BJ (cell line): ENCODE measurements around the gene FGF14. TPM values are rescaled to one million over a fixed set of nuclear protein-coding genes. Genes with fewer than 3 reads are reported as not detected.

Experiments
- CTCF ChIA-PET: fragments of 350-600 bp; formaldehyde crosslinking; extraction: SDS; loops from one replicate; lab custom pipeline; 2021; ENCODE audit warnings: antibody characterized with exemption, inconsistent platforms; lab: Yijun Ruan, JAX
- POLR2A ChIA-PET: fragments of 300-600 bp; sonication (Branson Sonifier 250); formaldehyde crosslinking; extraction: SDS; loops from one replicate; lab custom pipeline; 2021; ENCODE audit warnings: antibody characterized with exemption; lab: Charles Lee
- DNase-seq: peaks from one replicate; pipeline ENCODE4 v3.0.0-alpha.2; 2011; ENCODE audit warnings: low read depth
- H3K27me3 ChIP-seq: 2 replicates; pipeline ENCODE4 v1.6.0; 2011; ENCODE audit warnings: low read length; ENCODE audit not compliant: control insufficient read depth, insufficient read depth
- H3K36me3 ChIP-seq: 2 replicates; pipeline ENCODE4 v1.5.1; 2011; ENCODE audit warnings: low read length; ENCODE audit not compliant: control insufficient read depth, insufficient read depth
- H3K4me3 ChIP-seq: 2 replicates; pipeline ENCODE4 v1.5.1; 2011; ENCODE audit warnings: low read depth, mild to moderate bottlenecking, control low read depth, low read length
- polyA plus RNA-seq: library from polyadenylated mRNA; depleted of rRNA; stranded (reverse); fragments of >200 nt; gene quantifications from 2 replicates; pipeline ENCODE4 v1.2.3, GENCODE V29; 2011
- TF ChIP-seq, protein P1 (sequence below): IDR thresholded peaks from 2 replicates; pipeline ENCODE4 v1.5.1; 2011; ENCODE audit warnings: low read depth, mild to moderate bottlenecking, control low read depth, inconsistent platforms, low read length, moderate library complexity; ENCODE audit not compliant: insufficient read depth

The FGF14 gene
- polyA plus RNA-seq, 1 experiment = 0.01 TPM

GRCh38 chr13:101892296-101892695 is 509.6 kb downstream of the FGF14 start:
- Histone ChIP-seq H3K4me3 (no peak overlapping the region), H3K27me3 (no peaks in the 10 kb centered on the region), H3K36me3 (no peaks in the 10 kb centered on the region)
- no peak for DNase-seq
- TF ChIP-seq, protein P1, sequence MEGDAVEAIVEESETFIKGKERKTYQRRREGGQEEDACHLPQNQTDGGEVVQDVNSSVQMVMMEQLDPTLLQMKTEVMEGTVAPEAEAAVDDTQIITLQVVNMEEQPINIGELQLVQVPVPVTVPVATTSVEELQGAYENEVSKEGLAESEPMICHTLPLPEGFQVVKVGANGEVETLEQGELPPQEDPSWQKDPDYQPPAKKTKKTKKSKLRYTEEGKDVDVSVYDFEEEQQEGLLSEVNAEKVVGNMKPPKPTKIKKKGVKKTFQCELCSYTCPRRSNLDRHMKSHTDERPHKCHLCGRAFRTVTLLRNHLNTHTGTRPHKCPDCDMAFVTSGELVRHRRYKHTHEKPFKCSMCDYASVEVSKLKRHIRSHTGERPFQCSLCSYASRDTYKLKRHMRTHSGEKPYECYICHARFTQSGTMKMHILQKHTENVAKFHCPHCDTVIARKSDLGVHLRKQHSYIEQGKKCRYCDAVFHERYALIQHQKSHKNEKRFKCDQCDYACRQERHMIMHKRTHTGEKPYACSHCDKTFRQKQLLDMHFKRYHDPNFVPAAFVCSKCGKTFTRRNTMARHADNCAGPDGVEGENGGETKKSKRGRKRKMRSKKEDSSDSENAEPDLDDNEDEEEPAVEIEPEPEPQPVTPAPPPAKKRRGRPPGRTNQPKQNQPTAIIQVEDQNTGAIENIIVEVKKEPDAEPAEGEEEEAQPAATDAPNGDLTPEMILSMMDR = no peak
- ChIA-PET CTCF (interaction anchor here (0.7 kb wide), 1 partner anchor 130 kb away, joined by 3 read pairs; no protein-coding TSS in a partner anchor), POLR2A (no interaction called here)

DNA sequence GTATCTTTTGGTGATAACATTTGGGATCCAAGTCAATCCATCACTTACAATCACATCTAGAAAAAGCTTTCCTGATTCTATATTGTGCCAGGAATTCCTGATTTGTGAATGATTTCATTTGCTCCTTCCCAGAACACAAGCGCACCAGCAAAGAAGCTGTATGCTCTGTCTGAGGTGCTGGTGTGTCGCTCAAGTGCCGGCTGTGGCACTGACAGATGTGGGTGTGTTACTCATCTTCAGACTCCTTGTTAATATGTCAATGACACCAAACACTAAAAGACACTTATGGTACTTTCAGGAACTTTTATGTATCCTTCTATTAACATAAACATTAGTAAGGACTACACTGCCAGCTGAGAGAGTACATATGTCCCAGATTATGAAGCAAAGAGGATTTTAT is 520.3 kb downstream of the FGF14 start:
- no peak for DNase-seq
- no peaks in the 10 kb centered on the region for H3K36me3 ChIP-seq
- CTCF ChIA-PET = interaction anchor here (0.6 kb wide), 1 partner anchor 138 kb away, joined by 3 read pairs; no protein-coding TSS in a partner anchor
- H3K27me3 ChIP-seq = no peaks in the 10 kb centered on the region
- TF ChIP-seq, protein P1 = no peak
- H3K4me3 ChIP-seq = no peak overlapping the region
- POLR2A ChIA-PET = no interaction called here

- H3K36me3 ChIP-seq = no peaks in the 10 kb centered on the region
- TF ChIP-seq, protein P1 = no peak
- ChIA-PET POLR2A (no interaction called here), CTCF (interaction anchor here (0.6 kb wide), 1 partner anchor 736 kb away, joined by 3 read pairs; no protein-coding TSS in a partner anchor)
- DNase-seq = no peak
- H3K27me3 ChIP-seq = no peaks in the 10 kb centered on the region
- H3K4me3 ChIP-seq = no peak overlapping the region
These were observed 521.3 kb downstream of the FGF14 start for GRCh38 chr13:101880581-101880980.

DNA sequence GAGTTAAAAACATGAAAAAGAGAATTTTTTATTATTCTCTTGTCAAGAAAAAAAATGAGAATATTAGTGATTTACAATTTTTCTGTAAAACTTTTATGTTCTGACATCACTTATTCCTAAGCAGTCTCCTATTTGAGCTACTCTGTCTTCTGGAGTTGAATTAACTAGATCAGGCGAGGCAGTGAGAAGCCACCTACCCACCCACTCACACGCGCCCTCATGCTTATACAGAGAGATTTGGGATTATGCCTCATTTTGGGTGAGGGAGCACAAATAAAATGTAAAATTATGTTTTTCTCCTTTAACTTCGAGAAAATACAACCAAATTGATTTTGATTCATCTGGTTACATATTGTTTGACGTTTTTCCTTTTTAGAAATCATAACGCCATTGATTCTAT is 524.9 kb downstream of the FGF14 start:
- no peak for DNase-seq
- ChIA-PET CTCF (no interaction called here), POLR2A (no interaction called here)
- Histone ChIP-seq H3K4me3 (no peak overlapping the region), H3K27me3 (no peaks in the 10 kb centered on the region), H3K36me3 (no peaks in the 10 kb centered on the region)
- TF ChIP-seq, protein P1 = no peak

GRCh38 chr13:101875717-101876393 is 526.0 kb downstream of the FGF14 start:
- TF ChIP-seq, protein P1 = no peak
- DNase-seq = no peak
- no peaks in the 10 kb centered on the region for H3K36me3 ChIP-seq
- no peak overlapping the region for H3K4me3 ChIP-seq
- ChIA-PET CTCF (no interaction called here), POLR2A (no interaction called here)
- H3K27me3 ChIP-seq = no peaks in the 10 kb centered on the region
